ENCODE data around the gene GRHL1.

DNA sequence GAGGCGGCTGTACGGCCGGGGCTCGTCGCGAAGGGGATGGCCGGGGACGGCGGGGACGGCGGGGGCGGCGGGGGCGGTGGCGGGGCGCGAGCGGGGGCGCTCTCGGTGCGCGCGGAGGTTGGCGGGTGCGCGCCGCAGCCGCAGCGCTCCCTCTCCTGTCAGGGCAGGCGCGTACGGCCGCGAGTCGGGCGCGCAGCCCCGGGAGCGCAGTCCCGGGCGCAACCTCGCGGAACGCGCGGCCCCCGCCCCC is 296 bp upstream of the GRHL1 start:
- TF ChIP-seq CREM (IDR thresholded peaks at IDR 0.05; ENCODE audit: low read depth) (no peak; the same call in 1 of the 2 replicates), ZSCAN29 (IDR thresholded peaks at IDR 0.05) (no peak), ZNF12 (CRISPR knock-in tag; IDR thresholded peaks at IDR 0.05) (no peak), HCFC1 (IDR thresholded peaks at IDR 0.05; ENCODE audit: low read depth, low read length) (no peak; the same call in 1 of the 2 replicates), BHLHE40 (IDR thresholded peaks at IDR 0.05; ENCODE audit: low read length) (no peak), PRPF4 (IDR thresholded peaks at IDR 0.05; ENCODE audit: insufficient read depth, low read depth, low read length, poor library complexity, severe bottlenecking) (no peak), ZNF324 (CRISPR knock-in tag; IDR thresholded peaks at IDR 0.05) (no peak), ZNF695 (CRISPR knock-in tag; IDR thresholded peaks at IDR 0.05) (no peak)
- TF ChIP-seq, protein P1, sequence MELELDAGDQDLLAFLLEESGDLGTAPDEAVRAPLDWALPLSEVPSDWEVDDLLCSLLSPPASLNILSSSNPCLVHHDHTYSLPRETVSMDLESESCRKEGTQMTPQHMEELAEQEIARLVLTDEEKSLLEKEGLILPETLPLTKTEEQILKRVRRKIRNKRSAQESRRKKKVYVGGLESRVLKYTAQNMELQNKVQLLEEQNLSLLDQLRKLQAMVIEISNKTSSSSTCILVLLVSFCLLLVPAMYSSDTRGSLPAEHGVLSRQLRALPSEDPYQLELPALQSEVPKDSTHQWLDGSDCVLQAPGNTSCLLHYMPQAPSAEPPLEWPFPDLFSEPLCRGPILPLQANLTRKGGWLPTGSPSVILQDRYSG (tag; conservative IDR thresholded peaks at IDR 0.05; ENCODE audit: low read depth) = no peak
- TF ChIP-seq, protein P2, sequence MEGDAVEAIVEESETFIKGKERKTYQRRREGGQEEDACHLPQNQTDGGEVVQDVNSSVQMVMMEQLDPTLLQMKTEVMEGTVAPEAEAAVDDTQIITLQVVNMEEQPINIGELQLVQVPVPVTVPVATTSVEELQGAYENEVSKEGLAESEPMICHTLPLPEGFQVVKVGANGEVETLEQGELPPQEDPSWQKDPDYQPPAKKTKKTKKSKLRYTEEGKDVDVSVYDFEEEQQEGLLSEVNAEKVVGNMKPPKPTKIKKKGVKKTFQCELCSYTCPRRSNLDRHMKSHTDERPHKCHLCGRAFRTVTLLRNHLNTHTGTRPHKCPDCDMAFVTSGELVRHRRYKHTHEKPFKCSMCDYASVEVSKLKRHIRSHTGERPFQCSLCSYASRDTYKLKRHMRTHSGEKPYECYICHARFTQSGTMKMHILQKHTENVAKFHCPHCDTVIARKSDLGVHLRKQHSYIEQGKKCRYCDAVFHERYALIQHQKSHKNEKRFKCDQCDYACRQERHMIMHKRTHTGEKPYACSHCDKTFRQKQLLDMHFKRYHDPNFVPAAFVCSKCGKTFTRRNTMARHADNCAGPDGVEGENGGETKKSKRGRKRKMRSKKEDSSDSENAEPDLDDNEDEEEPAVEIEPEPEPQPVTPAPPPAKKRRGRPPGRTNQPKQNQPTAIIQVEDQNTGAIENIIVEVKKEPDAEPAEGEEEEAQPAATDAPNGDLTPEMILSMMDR (IDR thresholded peaks at IDR 0.05 in 2 of 3, conservative IDR thresholded peaks at IDR 0.05 in 1 of 3; ENCODE audit: insufficient read depth in 2 of 3, low read depth in 1 of 3, low read length in 3 of 3) = 0 out of 6 replicates have a peak, but pooled peaks of 1 of the 3 experiments have one; percentile 1

Data from K562 (cell line).